ENCODE measurements around the gene RESF1. TPM values are rescaled to one million over a fixed set of nuclear protein-coding genes. Genes with fewer than 3 reads are reported as not detected.

The RESF1 gene
- total and polyA plus RNA-seq, 2 donors (not counting 3 experiments of a cell fraction or from before 2014, with no cell fraction given), result 40.3 to 70.0 TPM

GRCh38 chr12:31914927-31915326, 44.3 kb upstream of the RESF1 start:
- dilution Hi-C loops (cut with MboI; ENCODE audit: extremely low pct_ligation_motif_present, low sequenced_read_pairs) (loop anchor here (10.0 kb wide), 1 partner anchor 60 kb away; no protein-coding TSS in a partner anchor), intact Hi-C loops (cut with micrococcal nuclease) (no loop called here)
- H4K20me1 ChIP-seq (replicated peaks; ENCODE audit: control insufficient read depth, extremely low read depth, insufficient read depth, low read length), result no peaks in the 10 kb centered on the region
- no peak overlapping the region for H3K4me2 ChIP-seq (ENCODE audit: insufficient read depth, low read length)
- BruUV-seq (replicated peaks), result no TSS peak
- H3K27ac ChIP-seq (ENCODE audit: insufficient read depth, low read depth, low read length), result no peak overlapping the region
- H2AFZ ChIP-seq (ENCODE audit: low read depth, low read length), result no peak overlapping the region
- CTCF ChIA-PET, result no interaction called here
- H3K9ac ChIP-seq (replicated peaks; ENCODE audit: extremely low read depth, insufficient read depth, low read length), result no peak overlapping the region
- no peak overlapping the region for H3K4me3 ChIP-seq (replicated peaks in 1 of 3; ENCODE audit: insufficient read depth in 1 of 3, low read depth in 1 of 3, low read length in 3 of 3)
- no peaks in the 10 kb centered on the region for H3K4me1 ChIP-seq (ENCODE audit: control insufficient read depth, extremely low read depth, insufficient read depth, low read length)
- FAIRE-seq (no peak), DNase-seq (ENCODE audit: low read depth, low spot score) (no peak)
- no peaks in the 10 kb centered on the region for H3K79me2 ChIP-seq (ENCODE audit: control insufficient read depth, insufficient read depth, low read length)
- no peaks in the 10 kb centered on the region for H3K27me3 ChIP-seq (ENCODE audit: control insufficient read depth in 2 of 2, insufficient read depth in 2 of 2, low read length in 2 of 2)
- no peaks in the 10 kb centered on the region for H3K9me3 ChIP-seq (replicated peaks; ENCODE audit: control insufficient read depth, insufficient read depth, low read length)
- no peaks in the 10 kb centered on the region for H3K36me3 ChIP-seq (ENCODE audit: control insufficient read depth in 2 of 2, extremely low read depth in 1 of 2, insufficient read depth in 2 of 2, low read length in 2 of 2)
- POLR2A ChIA-PET, result interaction anchor here (0.7 kb wide), 1 partner anchor 66 kb away, joined by 8 read pairs; no protein-coding TSS in a partner anchor
- TF ChIP-seq FOS (IDR thresholded peaks at IDR 0.05; ENCODE audit: borderline replicate concordance, insufficient read depth, low read length), result no peak
- TF ChIP-seq EZH2 (IDR thresholded peaks at IDR 0.05; ENCODE audit: borderline replicate concordance, low read depth, low read length, severe bottlenecking), result no peak
- no peak for TF ChIP-seq POLR2AphosphoS5 (IDR thresholded peaks at IDR 0.05; ENCODE audit: insufficient read depth, low read depth, low read length)
- TF ChIP-seq POLR2A (IDR thresholded peaks at IDR 0.05; ENCODE audit: low read depth, low read length), result no peak
- no peak for TF ChIP-seq CTCF (IDR thresholded peaks at IDR 0.05; ENCODE audit: extremely low read depth in 1 of 2, insufficient read depth in 1 of 2, low read depth in 1 of 2, low read length in 2 of 2)
- no peak for TF ChIP-seq MYC (IDR thresholded peaks at IDR 0.05; ENCODE audit: low read depth, low read length)
- no peak for TF ChIP-seq MAX (IDR thresholded peaks at IDR 0.05; ENCODE audit: insufficient read depth, insufficient read length)
- TF ChIP-seq GATA2 (IDR thresholded peaks at IDR 0.05; ENCODE audit: insufficient read depth, insufficient read length, low read depth, low read length), result no peak
- TF ChIP-seq JUN (IDR thresholded peaks at IDR 0.05; ENCODE audit: borderline replicate concordance, insufficient read depth, insufficient read length, low read depth), result no peak
- no peaks in the 10 kb centered on the region for H3K9me1 ChIP-seq (replicated peaks; ENCODE audit: control insufficient read depth, extremely low read depth, insufficient read depth, low read length)
